T1000 (cell line): Measurements from ENCODE around the gene PARD3.
"Not testable (repeated sequence)": the region's sequence is repeated elsewhere in the genome, so short reads cannot be mapped to it uniquely, and the experiment has no call there.

Experiments used
- DNase-seq: peaks from one replicate; lab custom pipeline; 2025; ENCODE audit warnings: mixed read lengths; lab: John Stamatoyannopoulos, UW

Gene PARD3

GRCh38 chr10:34297541-34298345, 517.4 kb downstream of the PARD3 start:
- DNase-seq, result no peak

- no peak for DNase-seq
Measured at GRCh38 chr10:34295142-34295548, 520.0 kb downstream of the PARD3 start.

GRCh38 chr10:34294137-34294536, 521.0 kb downstream of the PARD3 start:
- DNase-seq, result no peak

- no peak for DNase-seq
Measured at GRCh38 chr10:34292675-34293074, 522.4 kb downstream of the PARD3 start.

- DNase-seq, result no peak
Measured at GRCh38 chr10:34292194-34292565, 522.9 kb downstream of the PARD3 start.

GRCh38 chr10:34291466-34292193, 523.5 kb downstream of the PARD3 start:
- no peak for DNase-seq

- no peak for DNase-seq
Measured at GRCh38 chr10:34290412-34291081, 524.5 kb downstream of the PARD3 start.

GRCh38 chr10:34288634-34289033, 526.5 kb downstream of the PARD3 start:
- DNase-seq, result no peak

GRCh38 chr10:34286136-34286739, 528.9 kb downstream of the PARD3 start:
- DNase-seq, result no peak

- no peak for DNase-seq
Measured at GRCh38 chr10:34281661-34282582, 533.2 kb downstream of the PARD3 start.

GRCh38 chr10:34280599-34281374, 534.3 kb downstream of the PARD3 start:
- DNase-seq, result peak; percentile 38

GRCh38 chr10:34275626-34276130, 539.4 kb downstream of the PARD3 start:
- no peak for DNase-seq

GRCh38 chr10:34274906-34275305, 540.2 kb downstream of the PARD3 start:
- no peak for DNase-seq

- DNase-seq, result no peak
Measured at GRCh38 chr10:34273340-34273739, 541.8 kb downstream of the PARD3 start.

- DNase-seq, result no peak
Measured at GRCh38 chr10:34272316-34272715, 542.8 kb downstream of the PARD3 start.

GRCh38 chr10:34268410-34268809, 546.7 kb downstream of the PARD3 start:
- not testable (repeated sequence) for DNase-seq

GRCh38 chr10:34262985-34263384, 552.1 kb downstream of the PARD3 start:
- no peak for DNase-seq

GRCh38 chr10:34260904-34261303, 554.2 kb downstream of the PARD3 start:
- no peak for DNase-seq

- DNase-seq, result no peak
Measured at GRCh38 chr10:34256216-34256615, 558.9 kb downstream of the PARD3 start.

GRCh38 chr10:34255035-34255434, 560.1 kb downstream of the PARD3 start:
- DNase-seq, result no peak
